WTC11 (cell line): ENCODE measurements around the gene M6PR.

Experiments
- ESRRA ChIP-seq: sonication (generic); formaldehyde crosslinking; IDR thresholded peaks from 2 replicates; pipeline ENCODE4 v1.8.1; 2022; ENCODE audit warnings: mild to moderate bottlenecking, missing genetic modification reagents, borderline replicate concordance
- ZNF671 ChIP-seq: fragments of 250-450 bp; sonication (Bioruptor Pico); IDR thresholded peaks from 2 replicates; pipeline ENCODE4 v1.8.0; 2021; ENCODE audit warnings: mild to moderate bottlenecking
- TF ChIP-seq, protein P1 (sequence below): fragments of 200-600 bp; IDR thresholded peaks from 2 replicates; pipeline ENCODE4 v1.8.0; 2022; ENCODE audit warnings: antibody characterized with exemption

DNA sequence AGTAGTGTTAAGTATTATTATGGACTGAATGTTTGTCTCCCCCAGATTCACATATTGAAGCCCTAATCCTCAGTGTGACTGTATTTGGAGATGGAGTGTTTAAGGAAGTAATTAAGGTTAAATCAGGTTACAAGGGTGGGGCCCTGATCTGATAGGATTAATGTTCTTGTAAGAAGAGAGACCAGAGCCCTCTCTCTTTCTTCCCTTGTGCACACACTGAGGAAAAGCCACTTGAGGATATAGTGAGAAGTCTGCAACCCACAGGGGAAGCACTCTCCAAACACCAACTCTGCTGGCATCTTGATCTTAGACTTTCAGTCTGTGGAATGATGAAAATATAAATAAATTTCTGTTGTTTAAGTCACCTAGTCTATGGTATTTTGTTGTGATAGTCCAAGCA is 37.7 kb upstream of the M6PR start:
- no peak for TF ChIP-seq ESRRA
- TF ChIP-seq ZNF671 (CRISPR knock-in tag) = no peak
- TF ChIP-seq, protein P1, sequence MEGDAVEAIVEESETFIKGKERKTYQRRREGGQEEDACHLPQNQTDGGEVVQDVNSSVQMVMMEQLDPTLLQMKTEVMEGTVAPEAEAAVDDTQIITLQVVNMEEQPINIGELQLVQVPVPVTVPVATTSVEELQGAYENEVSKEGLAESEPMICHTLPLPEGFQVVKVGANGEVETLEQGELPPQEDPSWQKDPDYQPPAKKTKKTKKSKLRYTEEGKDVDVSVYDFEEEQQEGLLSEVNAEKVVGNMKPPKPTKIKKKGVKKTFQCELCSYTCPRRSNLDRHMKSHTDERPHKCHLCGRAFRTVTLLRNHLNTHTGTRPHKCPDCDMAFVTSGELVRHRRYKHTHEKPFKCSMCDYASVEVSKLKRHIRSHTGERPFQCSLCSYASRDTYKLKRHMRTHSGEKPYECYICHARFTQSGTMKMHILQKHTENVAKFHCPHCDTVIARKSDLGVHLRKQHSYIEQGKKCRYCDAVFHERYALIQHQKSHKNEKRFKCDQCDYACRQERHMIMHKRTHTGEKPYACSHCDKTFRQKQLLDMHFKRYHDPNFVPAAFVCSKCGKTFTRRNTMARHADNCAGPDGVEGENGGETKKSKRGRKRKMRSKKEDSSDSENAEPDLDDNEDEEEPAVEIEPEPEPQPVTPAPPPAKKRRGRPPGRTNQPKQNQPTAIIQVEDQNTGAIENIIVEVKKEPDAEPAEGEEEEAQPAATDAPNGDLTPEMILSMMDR = no peak
